Measurements from ENCODE around the gene GBF1. TPM values are rescaled to one million over a fixed set of nuclear protein-coding genes. Genes with fewer than 3 reads are reported as not detected.

GBF1 gene
- total and polyA plus RNA-seq, 2 donors = 22.9 to 29.3 TPM

DNA sequence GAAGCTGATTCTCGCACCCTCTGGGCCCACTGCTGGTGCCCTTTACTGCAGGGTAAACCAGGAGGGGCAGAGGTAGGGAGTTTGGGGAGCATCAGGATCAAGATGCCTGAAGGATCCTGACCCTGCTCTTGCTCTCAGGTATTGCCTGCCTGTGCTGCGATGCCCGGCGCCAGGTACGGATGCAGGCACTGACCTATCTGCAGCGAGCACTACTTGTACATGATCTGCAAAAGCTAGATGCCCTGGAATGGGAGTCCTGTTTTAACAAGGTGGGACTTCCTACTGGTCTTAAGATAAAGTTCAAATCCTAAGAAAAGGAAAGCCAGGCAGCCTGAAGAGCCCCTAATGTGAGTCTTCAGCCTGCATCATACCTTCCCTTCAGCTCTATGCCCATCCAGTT is 134.1 kb downstream of the GBF1 start:
- H3K36me3 ChIP-seq (ENCODE audit: insufficient read depth) = peaks cover 11% of the 10 kb centered on the region
- no peak overlapping the region for H3K27ac ChIP-seq (ENCODE audit: low read depth)
- 97% methylated on average over 6 of the region's 6 CpGs for WGBS
- H3K4me1 ChIP-seq (ENCODE audit: insufficient read depth) = no peaks in the 10 kb centered on the region
- H3K4me3 ChIP-seq (ENCODE audit: low read depth, low read length) = no peak overlapping the region
- DNase-seq (ENCODE audit: extremely low spot score) = no peak

DNA sequence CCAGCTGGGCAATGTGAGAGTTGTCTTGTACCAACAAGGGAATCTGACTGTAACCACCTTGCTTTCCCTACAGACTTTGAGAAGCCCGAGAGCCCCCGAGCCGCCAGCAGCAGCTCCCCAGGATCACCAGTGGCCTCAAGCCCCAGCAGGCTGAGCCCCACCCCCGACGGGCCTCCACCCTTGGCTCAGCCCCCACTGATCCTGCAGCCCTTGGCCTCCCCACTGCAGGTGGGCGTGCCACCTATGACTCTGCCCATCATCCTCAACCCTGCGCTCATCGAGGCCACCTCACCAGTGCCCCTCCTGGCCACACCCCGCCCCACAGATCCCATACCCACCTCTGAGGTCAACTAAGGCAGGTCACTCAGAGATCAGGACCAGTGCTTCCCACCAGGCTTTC is 136.7 kb downstream of the GBF1 start:
- Histone ChIP-seq H3K36me3 (ENCODE audit: insufficient read depth) (peaks cover 11% of the 10 kb centered on the region), H3K27ac (ENCODE audit: low read depth) (no peak overlapping the region), H3K4me3 (ENCODE audit: low read depth, low read length) (no peak overlapping the region), H3K4me1 (ENCODE audit: insufficient read depth) (no peaks in the 10 kb centered on the region)
- WGBS = 85% methylated on average over 9 of the region's 9 CpGs
- DNase-seq (ENCODE audit: extremely low spot score) = no peak

DNA sequence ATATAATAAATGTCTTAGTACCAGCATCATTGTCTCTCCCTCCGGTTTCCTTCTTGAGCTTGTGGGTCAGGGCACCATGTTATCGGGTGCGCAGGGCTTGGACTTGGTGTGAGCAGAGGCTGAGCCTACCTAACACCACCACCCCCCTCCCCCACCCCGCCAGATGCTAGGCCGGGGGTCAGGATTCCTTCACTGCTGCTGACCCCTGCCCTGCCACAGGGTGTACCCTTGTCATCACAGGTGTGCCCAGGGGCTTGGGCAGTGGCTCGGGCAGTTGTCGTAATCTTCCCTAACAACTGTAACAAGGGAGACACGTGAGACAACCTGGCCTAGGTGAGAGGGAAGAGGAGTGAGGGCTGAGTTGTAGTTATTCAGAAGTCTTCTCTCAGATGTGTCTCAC is 137.5 kb downstream of the GBF1 start:
- peaks cover 11% of the 10 kb centered on the region for H3K36me3 ChIP-seq (ENCODE audit: insufficient read depth)
- DNase-seq (ENCODE audit: extremely low spot score) = no peak
- H3K4me3 ChIP-seq (ENCODE audit: low read depth, low read length) = no peak overlapping the region
- H3K27ac ChIP-seq (ENCODE audit: low read depth) = no peak overlapping the region
- 91% methylated on average over 8 of the region's 8 CpGs for WGBS
- H3K4me1 ChIP-seq (ENCODE audit: insufficient read depth) = no peaks in the 10 kb centered on the region

DNA sequence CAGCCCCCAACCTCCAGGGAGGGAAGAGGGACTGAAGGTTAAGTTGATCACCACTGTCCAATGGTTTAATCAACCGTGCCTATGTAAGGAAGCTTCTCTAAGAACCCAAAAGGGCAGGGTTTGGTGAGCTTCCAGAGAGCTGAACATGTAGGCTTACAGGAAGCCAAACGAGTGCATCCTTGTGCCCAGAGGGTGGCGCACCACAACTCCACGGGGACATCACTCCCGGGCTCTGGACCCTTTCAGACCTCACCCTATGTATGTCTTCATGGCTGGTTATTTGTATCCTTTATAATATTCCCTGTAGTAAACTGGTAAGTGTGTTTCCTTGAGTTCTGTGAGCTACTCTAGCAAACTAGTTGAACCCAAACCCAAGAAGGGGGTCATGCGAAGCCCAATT is 138.7 kb downstream of the GBF1 start:
- no peak for DNase-seq (ENCODE audit: extremely low spot score)
- peaks cover 11% of the 10 kb centered on the region for H3K36me3 ChIP-seq (ENCODE audit: insufficient read depth)
- no peak overlapping the region for H3K4me3 ChIP-seq (ENCODE audit: low read depth, low read length)
- WGBS = 38% methylated on average over 6 of the region's 6 CpGs
- no peak overlapping the region for H3K27ac ChIP-seq (ENCODE audit: low read depth)
- no peaks in the 10 kb centered on the region for H3K4me1 ChIP-seq (ENCODE audit: insufficient read depth)

DNA sequence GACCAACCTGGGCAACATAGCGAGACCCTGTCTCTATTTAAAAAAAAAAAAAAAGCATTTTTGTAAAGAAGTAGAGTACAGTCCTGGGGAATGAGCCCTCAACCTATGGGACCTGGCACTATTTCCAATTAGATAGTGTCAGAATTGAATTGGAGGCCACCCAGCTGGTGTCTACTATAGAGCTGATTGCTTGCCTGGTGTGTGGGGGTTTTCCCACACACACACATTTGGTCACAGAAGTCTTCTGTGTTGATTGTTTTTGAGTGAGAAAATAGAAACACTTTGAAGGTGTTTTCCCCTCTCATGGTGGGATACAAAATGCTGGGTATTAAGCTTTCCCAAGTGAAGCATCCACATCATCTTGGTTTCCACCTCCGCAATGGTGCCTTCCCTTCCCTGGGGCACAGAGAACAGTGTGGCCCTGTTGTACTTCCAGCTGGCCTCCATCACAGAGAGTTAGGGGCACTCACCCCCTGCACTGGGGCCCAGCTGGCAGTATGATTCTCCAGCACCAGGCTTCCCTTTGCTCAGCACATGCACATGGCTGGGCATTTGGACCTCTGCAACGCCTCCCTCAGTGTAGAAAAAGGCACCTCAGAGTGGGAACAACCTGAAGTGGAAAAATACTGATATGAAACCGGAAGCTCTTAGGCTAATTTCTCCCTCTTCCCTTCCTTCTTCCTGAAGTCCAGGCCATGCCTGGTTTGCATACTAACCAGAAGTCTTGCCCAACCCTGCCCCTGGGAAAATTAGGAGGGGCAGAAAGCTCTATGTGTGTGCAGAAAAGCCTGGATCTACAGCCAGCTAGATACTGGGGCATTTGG is 139.5 kb downstream of the GBF1 start:
- Histone ChIP-seq H3K27ac (ENCODE audit: low read depth) (no peak overlapping the region), H3K36me3 (ENCODE audit: insufficient read depth) (peaks cover 9% of the 10 kb centered on the region), H3K4me1 (ENCODE audit: insufficient read depth) (no peaks in the 10 kb centered on the region), H3K4me3 (ENCODE audit: low read depth, low read length) (no peak overlapping the region)
- 73% methylated on average over 4 of the region's 4 CpGs for WGBS
- no peak for DNase-seq (ENCODE audit: extremely low spot score)

DNA sequence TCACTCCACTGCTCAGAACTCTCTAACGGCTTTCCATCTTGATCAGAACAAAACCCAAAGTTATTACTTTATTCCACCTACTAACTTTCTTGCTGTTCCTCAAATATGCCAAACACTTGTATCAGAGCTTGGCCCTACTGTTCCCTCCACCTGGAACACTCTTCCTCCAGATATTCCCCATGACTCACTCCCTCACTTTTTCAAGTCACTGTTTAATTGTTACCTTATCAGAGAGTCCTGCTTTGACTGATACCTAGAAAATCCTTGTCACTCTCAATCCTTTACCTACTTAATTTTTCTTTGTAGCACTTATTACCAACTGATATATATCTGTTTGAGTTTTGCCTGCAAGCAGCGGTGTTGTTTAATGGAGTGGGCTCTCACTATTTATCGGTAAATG is 144.6 kb downstream of the GBF1 start:
- Histone ChIP-seq H3K4me1 (ENCODE audit: insufficient read depth) (no peaks in the 10 kb centered on the region), H3K36me3 (ENCODE audit: insufficient read depth) (no peaks in the 10 kb centered on the region), H3K27ac (ENCODE audit: low read depth) (no peak overlapping the region), H3K4me3 (ENCODE audit: low read depth, low read length) (no peak overlapping the region)
- no peak for DNase-seq (ENCODE audit: extremely low spot score)
- 85% methylated on average over 3 of the region's 3 CpGs for WGBS

DNA sequence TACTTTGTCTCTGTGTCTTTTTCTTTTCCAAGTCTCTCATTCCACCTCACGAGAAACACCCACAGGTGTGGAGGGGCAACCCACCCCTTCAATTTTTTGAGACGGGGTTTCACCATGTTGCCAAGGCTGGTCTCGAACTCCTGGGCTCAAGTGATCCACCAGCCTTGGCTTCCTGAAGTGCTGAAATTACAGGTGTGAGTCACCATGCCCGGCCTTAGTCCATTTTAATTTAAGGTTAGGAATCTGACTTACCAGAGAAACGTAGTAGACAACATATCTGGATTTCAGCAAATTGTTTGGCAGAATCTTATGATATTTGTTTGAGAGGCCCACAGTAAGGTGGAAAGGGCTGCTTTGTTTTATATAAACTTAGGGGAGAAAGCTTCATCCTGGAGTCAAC is 147.0 kb downstream of the GBF1 start:
- H3K4me1 ChIP-seq (ENCODE audit: insufficient read depth) = no peaks in the 10 kb centered on the region
- no peak for DNase-seq (ENCODE audit: extremely low spot score)
- no peaks in the 10 kb centered on the region for H3K36me3 ChIP-seq (ENCODE audit: insufficient read depth)
- no peak overlapping the region for H3K4me3 ChIP-seq (ENCODE audit: low read depth, low read length)
- 87% methylated on average over 5 of the region's 5 CpGs for WGBS
- H3K27ac ChIP-seq (ENCODE audit: low read depth) = no peak overlapping the region

DNA sequence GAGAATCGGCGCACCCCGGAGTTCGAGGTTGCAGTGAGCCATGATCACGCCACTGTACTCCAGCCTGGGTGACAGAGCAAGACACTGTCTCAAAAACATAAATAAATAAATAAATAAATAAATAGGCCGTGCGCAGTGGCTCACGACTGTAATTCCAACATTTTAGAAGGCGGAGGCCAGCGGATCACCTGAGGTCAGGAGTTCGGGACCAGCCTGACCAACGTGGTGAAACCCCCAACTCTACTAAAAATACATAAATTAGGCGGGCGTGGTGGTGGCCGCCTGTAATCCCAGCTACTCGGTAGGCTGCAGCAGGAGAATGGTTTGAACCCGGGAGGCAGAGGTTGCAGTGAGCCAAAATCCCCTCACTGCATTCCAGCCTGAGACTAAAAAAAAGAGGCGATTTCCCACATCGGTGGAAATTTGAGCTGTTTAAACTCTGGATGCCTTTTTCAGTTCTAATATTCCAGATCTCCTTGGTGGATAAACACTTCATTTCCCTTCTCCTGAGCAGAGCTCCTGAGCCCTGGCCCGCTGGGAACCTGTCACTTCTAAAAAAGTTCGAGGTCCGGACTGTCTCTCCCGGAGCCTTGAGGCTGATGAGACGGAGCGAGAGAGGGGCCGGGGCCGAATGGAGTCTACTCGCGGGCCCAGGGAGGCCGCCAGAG is 148.2 kb downstream of the GBF1 start:
- DNase-seq (ENCODE audit: extremely low spot score) = no peak
- no peaks in the 10 kb centered on the region for H3K4me1 ChIP-seq (ENCODE audit: insufficient read depth)
- H3K36me3 ChIP-seq (ENCODE audit: insufficient read depth) = no peaks in the 10 kb centered on the region
- WGBS = 31% methylated on average over 30 of the region's 30 CpGs
- H3K27ac ChIP-seq (ENCODE audit: low read depth) = peak overlapping the region; percentile 97
- peak overlapping the region; percentile 63 for H3K4me3 ChIP-seq (ENCODE audit: low read depth, low read length)

DNA sequence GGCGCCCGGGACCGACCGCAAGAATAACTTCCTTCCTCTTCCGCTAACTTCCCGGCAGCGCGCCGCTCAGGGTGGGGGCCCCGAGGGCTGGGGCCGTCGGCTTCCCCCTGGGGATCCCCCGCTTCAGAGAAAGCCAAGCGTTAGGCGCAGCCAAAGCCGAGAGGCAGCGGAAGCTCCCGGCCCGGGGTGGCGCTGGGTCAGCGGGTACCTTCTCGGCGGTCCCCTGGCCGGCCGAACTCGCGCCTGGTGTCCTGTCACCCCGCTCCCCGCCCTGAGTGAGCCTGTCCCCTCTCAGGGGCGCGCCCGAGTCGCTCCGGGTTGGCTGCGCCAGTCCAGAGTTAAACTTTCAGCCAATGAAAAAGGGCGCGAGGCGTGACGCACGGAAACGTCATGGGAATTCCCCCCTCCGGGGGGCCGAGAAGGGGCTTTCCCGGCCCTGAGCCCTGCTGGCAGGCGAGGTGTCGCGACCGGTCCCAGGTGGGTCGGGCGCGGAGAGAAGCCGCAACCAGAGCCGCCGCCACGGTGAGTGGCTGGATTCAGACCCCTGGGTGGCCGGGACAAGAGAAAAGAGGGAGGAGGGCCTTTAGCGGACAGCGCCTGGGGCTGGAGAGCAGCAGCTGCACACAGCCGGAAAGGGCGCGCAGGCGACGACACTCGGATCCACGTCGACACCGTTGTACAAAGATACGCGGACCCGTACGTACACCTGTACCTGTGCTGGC is 148.9 kb downstream of the GBF1 start:
- Histone ChIP-seq H3K36me3 (ENCODE audit: insufficient read depth) (no peaks in the 10 kb centered on the region), H3K27ac (ENCODE audit: low read depth) (peak overlapping the region; percentile 97), H3K4me1 (ENCODE audit: insufficient read depth) (no peaks in the 10 kb centered on the region), H3K4me3 (ENCODE audit: low read depth, low read length) (peak overlapping the region; percentile 63)
- peak; percentile 88 for DNase-seq (ENCODE audit: extremely low spot score)
- WGBS = under 1% methylated on average over 71 of the region's 71 CpGs

DNA sequence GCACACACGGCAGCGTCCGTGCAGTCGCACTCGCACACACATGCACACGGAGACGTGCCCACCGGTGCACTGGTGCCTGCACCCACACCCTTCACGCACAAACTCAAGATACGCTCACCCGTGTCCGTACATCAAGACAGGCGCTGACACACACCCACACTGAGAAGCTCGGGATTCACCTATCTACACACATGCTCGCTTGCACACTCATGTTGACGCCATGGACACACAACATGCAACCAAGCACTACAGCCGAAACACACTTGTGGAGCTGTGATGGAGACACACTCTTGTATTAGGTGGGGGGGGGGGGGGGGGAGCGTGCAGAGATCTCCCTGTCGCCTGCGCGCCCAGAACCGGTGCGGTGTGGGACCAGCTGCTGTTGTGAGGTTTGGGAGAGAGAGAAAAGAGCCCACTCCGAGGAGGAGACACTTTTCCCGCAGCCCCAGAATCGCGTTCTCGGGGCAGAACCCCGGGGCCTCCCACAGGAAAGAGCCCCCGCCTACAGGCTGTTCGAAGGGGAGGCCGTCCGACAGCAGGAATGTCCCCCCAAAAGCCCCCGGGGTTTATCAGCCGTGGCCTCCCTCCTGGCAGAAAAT is 149.6 kb downstream of the GBF1 start:
- Histone ChIP-seq H3K27ac (ENCODE audit: low read depth) (peak overlapping the region; percentile 97), H3K4me1 (ENCODE audit: insufficient read depth) (no peaks in the 10 kb centered on the region), H3K36me3 (ENCODE audit: insufficient read depth) (no peaks in the 10 kb centered on the region), H3K4me3 (ENCODE audit: low read depth, low read length) (peak overlapping the region; percentile 63)
- WGBS = under 1% methylated on average over 35 of the region's 35 CpGs
- no peak for DNase-seq (ENCODE audit: extremely low spot score)

DNA sequence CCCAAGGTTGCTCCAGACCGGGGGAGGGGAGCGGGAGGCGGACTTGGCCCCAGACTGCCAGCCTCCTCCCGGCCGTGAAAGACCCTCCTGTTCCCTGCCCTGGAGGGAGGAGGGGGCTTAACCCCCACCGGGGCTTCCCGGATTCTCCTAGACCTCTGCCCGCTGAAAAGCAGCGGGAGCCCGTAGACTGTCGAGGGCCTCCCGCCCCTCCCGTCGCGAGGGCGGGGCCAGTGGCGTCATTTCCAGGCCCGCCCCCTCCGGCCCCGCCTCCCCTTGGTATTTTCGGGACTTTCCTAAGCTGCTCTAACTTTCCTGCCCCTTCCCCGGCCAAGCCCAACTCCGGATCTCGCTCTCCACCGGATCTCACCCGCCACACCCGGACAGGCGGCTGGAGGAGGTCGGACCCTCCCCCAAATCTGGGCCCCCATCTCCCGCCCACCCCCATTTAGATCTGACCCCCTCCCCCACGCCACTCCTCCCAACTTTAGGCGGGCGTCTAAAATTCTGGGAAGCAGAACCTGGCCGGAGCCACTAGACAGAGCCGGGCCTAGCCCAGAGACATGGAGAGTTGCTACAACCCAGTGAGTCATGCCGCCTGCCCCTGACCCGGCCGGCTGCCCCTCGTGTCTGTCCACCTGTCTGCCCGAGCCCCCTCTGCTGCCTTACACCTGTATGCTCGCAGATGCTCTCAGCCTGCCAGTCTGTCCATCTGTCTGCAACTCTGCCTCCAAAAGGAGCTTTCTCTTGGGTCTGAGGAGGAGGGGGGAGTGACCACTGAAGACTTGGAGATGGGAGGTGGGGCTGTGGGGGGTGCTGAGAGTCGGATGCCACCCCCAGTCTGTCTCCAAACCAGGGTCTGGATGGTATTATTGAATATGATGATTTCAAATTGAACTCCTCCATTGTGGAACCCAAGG is 150.3 kb downstream of the GBF1 start, which contains the start of gene NFKB2:
TSS of gene NFKB2 (plus strand) at position 306 of the 917 bp plus-strand sequence. CDS start at position 561, 255 bp downstream.
- peak; percentile 67 for DNase-seq (ENCODE audit: extremely low spot score)
- Histone ChIP-seq H3K27ac (ENCODE audit: low read depth) (peak within 1 kb of the TSS; percentile 97), H3K4me3 (ENCODE audit: low read depth, low read length) (peak within 1 kb of the TSS; percentile 63), H3K36me3 (ENCODE audit: insufficient read depth) (no peaks in the 10 kb centered on the region), H3K4me1 (ENCODE audit: insufficient read depth) (no peaks in the 10 kb centered on the region)
- WGBS = under 1% methylated on average over 42 of the region's 42 CpGs

DNA sequence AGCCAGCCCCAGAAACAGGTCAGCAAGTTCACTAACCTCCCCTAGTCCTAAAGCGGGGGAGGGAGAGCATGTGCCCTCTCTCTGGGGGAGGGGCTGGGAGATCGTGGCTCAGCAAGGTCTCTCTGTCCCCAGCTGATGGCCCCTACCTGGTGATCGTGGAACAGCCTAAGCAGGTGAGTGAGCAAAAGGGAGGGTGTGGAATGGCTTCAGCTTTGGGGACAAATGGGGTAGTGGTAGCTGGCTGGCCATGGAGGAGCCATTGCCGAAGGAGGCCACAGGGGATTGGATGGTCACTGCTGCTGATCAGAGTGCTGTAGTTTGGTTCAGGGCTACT is 151.0 kb downstream of the GBF1 start:
- WGBS = 39% methylated on average over 4 of the region's 4 CpGs
- peak overlapping the region; percentile 76 for H3K27ac ChIP-seq (ENCODE audit: low read depth)
- peak overlapping the region; percentile 63 for H3K4me3 ChIP-seq (ENCODE audit: low read depth, low read length)
- DNase-seq (ENCODE audit: extremely low spot score) = no peak
- peaks cover 1% of the 10 kb centered on the region for H3K36me3 ChIP-seq (ENCODE audit: insufficient read depth)
- no peaks in the 10 kb centered on the region for H3K4me1 ChIP-seq (ENCODE audit: insufficient read depth)

DNA sequence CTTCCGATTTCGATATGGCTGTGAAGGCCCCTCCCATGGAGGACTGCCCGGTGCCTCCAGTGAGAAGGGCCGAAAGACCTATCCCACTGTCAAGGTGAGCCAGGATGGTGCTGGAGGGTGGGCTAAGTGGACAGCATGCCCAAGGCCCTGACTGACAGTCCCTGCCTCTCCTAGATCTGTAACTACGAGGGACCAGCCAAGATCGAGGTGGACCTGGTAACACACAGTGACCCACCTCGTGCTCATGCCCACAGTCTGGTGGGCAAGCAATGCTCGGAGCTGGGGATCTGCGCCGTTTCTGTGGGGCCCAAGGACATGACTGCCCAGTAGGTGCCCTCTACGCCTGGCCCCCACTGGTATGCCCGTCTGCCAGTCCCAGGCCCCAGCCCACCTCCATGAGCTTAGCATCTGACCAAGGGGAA is 151.4 kb downstream of the GBF1 start:
- WGBS = 84% methylated on average over 12 of the region's 12 CpGs
- H3K4me3 ChIP-seq (ENCODE audit: low read depth, low read length) = no peak overlapping the region
- H3K4me1 ChIP-seq (ENCODE audit: insufficient read depth) = no peaks in the 10 kb centered on the region
- H3K36me3 ChIP-seq (ENCODE audit: insufficient read depth) = peaks cover 2% of the 10 kb centered on the region
- H3K27ac ChIP-seq (ENCODE audit: low read depth) = no peak overlapping the region
- DNase-seq (ENCODE audit: extremely low spot score) = no peak

All from urinary bladder (tissue), 4 donors.